ENCODE results near the gene CPPED1. TPM values are rescaled to one million over a fixed set of nuclear protein-coding genes. Genes with fewer than 3 reads are reported as not detected.
"Not testable (repeated sequence)": the region's sequence is repeated elsewhere in the genome, so short reads cannot be mapped to it uniquely, and the experiment has no call there.

The CPPED1 gene
- polyA plus RNA-seq, 12 donors: 7.4 to 13.3 (median 8.4) TPM; not detected in 1

GRCh38 chr16:12771341-12771798, 32.3 kb downstream of the CPPED1 start:
- DNase-seq: no peak

- DNase-seq: no peak
These were observed 34.2 kb downstream of the CPPED1 start for GRCh38 chr16:12769525-12769924.

- DNase-seq: no peak
These were observed 35.8 kb downstream of the CPPED1 start for GRCh38 chr16:12767897-12768296.

GRCh38 chr16:12766853-12767252, 36.8 kb downstream of the CPPED1 start:
- DNase-seq: no peak

- DNase-seq: not testable (repeated sequence)
These were observed 37.5 kb downstream of the CPPED1 start for GRCh38 chr16:12766208-12766607.

- DNase-seq: no peak
These were observed 38.7 kb downstream of the CPPED1 start for GRCh38 chr16:12764813-12765488.

- DNase-seq: no peak
These were observed 40.2 kb downstream of the CPPED1 start for GRCh38 chr16:12763517-12763916.

GRCh38 chr16:12760819-12761611, 42.7 kb downstream of the CPPED1 start:
- no peak for DNase-seq

GRCh38 chr16:12758670-12759558, 44.8 kb downstream of the CPPED1 start:
- DNase-seq: no peak

- no peak for DNase-seq
These were observed 45.5 kb downstream of the CPPED1 start for GRCh38 chr16:12758031-12758669.

- DNase-seq: no peak
These were observed 46.1 kb downstream of the CPPED1 start for GRCh38 chr16:12757546-12757945.

GRCh38 chr16:12754824-12755543, 48.7 kb downstream of the CPPED1 start:
- no peak for DNase-seq

GRCh38 chr16:12753203-12754023, 50.3 kb downstream of the CPPED1 start:
- DNase-seq: no peak

- no peak for DNase-seq
These were observed 51.5 kb downstream of the CPPED1 start for GRCh38 chr16:12752159-12752558.

GRCh38 chr16:12750554-12750918, 53.2 kb downstream of the CPPED1 start:
- DNase-seq: no peak

- DNase-seq: no peak
These were observed 54.6 kb downstream of the CPPED1 start for GRCh38 chr16:12749076-12749475.

- DNase-seq: no peak
These were observed 55.9 kb downstream of the CPPED1 start for GRCh38 chr16:12747827-12748226.

GRCh38 chr16:12747261-12747660, 56.4 kb downstream of the CPPED1 start:
- no peak for DNase-seq

GRCh38 chr16:12744860-12745259, 58.8 kb downstream of the CPPED1 start:
- DNase-seq: no peak

- no peak for DNase-seq
These were observed 60.9 kb downstream of the CPPED1 start for GRCh38 chr16:12742741-12743140.

Data from muscle of arm (tissue), 12 donors.